HFF-Myc (cell line): ENCODE results near the gene ATP6V1G1.

Source experiments
- DNase-seq: peaks from one replicate; pipeline ENCODE4 v3.0.0-alpha.2; 2011; ENCODE audit warnings: low read depth; ENCODE audit errors: extremely low read depth
- H3K4me3 ChIP-seq: replicated peaks from 2 replicates; pipeline ENCODE4 v1.5.1; 2011; ENCODE audit warnings: low read depth, mild to moderate bottlenecking, control low read depth, low read length
- TF ChIP-seq, protein P1 (sequence below): IDR thresholded peaks from 2 replicates; pipeline ENCODE4 v1.5.1; 2012; ENCODE audit warnings: mild to moderate bottlenecking, low read depth, low read length, control low read depth; ENCODE audit errors: missing control alignments

ATP6V1G1 gene, protein sequence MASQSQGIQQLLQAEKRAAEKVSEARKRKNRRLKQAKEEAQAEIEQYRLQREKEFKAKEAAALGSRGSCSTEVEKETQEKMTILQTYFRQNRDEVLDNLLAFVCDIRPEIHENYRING

DNA sequence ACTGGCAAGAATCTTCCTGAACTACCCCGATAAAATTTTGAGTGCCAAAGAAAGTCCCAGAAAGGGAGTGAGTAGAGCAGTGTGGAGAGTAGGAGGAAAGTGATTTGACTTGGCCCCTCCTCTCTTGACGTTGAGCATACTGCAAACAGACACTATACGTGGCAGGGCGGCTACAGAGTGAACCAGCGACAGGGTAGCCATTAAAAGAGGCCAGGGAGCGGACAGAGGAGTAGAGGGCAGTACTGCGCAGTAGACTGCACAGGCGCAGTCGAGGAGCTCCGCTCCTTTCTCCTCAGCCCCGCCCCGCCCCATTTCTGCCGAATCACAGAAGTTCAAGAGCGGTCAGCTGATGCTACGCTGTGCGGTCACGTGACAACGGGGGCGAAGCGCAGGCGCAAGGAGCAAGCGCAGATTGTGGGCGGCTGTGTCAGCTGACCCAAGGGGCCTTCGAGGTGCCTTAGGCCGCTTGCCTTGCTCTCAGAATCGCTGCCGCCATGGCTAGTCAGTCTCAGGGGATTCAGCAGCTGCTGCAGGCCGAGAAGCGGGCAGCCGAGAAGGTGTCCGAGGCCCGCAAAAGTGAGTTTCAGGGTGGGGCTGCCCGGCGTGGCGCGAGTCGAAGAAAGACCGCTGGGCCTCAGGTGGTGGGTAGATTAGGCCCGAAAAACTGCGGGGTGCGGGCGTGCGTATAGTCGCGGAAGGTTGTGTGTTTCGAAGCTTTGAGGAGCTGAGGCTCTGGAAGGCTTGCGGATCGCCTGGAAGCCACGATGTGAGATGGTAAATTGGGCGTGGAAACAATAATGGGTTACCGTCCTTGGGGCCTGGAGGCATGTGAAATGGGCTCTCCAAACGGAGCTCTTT lies at the start of gene ATP6V1G1:
Gene ATP6V1G1, plus strand, starts transcription at position 425 of the 858 bp plus-strand sequence. Its CDS starts 70 bp downstream, at position 495.
- DNase-seq, result peak; percentile 96
- H3K4me3 ChIP-seq, result peak within 1 kb of the TSS; percentile 76
- TF ChIP-seq, protein P1, sequence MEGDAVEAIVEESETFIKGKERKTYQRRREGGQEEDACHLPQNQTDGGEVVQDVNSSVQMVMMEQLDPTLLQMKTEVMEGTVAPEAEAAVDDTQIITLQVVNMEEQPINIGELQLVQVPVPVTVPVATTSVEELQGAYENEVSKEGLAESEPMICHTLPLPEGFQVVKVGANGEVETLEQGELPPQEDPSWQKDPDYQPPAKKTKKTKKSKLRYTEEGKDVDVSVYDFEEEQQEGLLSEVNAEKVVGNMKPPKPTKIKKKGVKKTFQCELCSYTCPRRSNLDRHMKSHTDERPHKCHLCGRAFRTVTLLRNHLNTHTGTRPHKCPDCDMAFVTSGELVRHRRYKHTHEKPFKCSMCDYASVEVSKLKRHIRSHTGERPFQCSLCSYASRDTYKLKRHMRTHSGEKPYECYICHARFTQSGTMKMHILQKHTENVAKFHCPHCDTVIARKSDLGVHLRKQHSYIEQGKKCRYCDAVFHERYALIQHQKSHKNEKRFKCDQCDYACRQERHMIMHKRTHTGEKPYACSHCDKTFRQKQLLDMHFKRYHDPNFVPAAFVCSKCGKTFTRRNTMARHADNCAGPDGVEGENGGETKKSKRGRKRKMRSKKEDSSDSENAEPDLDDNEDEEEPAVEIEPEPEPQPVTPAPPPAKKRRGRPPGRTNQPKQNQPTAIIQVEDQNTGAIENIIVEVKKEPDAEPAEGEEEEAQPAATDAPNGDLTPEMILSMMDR, result no peak

DNA sequence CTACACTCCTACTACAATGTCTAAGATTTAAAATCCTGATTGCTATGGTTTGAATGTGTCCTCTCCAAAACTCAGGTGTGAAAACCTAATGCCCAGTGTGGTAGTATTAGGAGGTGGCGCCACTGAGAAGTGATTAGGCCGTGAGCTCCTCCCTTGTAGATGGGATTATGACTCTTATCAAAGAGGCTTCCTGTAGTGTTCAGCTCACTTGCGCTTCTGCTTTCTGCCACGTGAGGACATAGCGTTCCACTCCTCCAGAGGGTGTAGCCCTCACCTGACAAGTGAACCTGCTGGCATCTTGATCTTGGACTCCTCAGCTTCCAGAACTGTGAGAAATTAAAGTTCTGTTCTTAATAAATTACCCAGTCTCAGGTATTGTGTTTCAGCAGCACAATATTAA lies 49.3 kb upstream of the ATP6V1G1 start:
- DNase-seq, result no peak
- no peak overlapping the region for H3K4me3 ChIP-seq
- TF ChIP-seq, protein P1, result no peak

DNA sequence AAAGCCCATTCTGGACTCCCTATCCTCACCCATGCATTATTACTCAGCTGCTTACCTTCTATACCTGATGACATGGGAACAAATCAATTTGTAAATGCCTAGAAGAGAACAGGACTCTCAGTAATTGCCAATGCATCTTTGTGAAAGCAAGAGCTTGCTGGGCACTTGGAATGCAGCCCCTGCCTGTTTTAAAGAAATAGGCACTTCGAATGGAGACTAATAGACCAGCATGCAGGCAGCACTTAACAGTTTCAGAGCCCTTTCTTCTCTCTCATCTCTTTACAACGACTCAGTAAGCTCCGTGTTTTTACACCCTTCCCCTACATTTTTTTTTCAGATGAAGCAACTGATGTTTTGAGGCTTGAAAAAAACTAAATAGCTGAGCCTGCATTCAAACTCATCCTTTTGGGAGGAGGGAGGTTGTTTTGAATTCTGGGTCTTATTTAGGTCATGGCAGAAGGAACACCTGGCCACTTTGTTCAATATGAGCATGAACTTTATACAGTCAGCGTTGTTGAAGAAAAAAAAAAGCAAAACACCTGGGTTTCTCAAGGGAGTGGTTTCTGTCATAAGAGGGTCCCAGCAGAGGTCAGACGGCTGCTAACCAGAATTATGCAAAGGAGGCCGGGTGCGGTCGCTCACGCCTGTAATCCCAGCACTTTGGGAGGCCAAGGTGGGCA lies 47.7 kb upstream of the ATP6V1G1 start:
- DNase-seq, result no peak
- TF ChIP-seq, protein P1, result no peak
- H3K4me3 ChIP-seq, result no peak overlapping the region

DNA sequence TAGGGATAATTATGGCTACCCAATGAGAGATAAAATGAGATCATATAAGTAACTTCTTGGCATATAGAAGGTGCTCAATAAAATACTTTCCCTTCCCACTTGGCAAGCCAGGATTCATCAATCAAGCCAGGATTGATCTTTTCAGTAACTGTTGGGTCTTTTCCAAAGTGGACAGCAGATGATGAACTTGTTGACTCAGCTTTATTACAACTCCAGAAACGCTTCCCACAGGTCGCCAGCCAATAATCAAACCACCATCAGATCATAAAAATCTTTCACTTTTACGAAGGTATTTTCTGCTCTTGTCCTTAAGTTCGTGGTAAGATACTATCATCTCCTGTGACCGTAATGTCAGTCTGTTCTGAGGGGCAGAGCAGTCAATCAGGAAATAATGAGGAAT lies 42.5 kb upstream of the ATP6V1G1 start:
- TF ChIP-seq, protein P1, result no peak
- DNase-seq, result no peak
- no peak overlapping the region for H3K4me3 ChIP-seq

DNA sequence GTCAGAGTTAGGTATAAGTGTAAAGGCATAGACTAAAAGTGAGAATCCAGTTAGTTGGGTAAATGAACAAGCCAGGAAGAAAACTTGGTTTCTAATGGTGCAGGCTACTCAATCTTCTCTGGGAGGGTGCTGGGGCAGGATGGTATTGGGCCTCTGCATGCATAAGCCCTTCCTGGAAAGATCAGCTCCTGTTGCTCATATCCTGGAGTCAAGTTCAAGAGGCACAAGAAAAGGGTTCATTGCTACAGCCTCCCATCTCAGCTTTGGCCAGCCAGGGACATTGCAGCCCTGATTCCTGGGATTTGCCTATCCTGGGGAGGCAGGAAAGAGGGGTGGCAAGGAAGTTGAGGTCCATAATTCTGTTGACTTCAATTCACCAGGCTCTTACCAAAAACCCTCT lies 40.7 kb upstream of the ATP6V1G1 start:
- no peak for DNase-seq

DNA sequence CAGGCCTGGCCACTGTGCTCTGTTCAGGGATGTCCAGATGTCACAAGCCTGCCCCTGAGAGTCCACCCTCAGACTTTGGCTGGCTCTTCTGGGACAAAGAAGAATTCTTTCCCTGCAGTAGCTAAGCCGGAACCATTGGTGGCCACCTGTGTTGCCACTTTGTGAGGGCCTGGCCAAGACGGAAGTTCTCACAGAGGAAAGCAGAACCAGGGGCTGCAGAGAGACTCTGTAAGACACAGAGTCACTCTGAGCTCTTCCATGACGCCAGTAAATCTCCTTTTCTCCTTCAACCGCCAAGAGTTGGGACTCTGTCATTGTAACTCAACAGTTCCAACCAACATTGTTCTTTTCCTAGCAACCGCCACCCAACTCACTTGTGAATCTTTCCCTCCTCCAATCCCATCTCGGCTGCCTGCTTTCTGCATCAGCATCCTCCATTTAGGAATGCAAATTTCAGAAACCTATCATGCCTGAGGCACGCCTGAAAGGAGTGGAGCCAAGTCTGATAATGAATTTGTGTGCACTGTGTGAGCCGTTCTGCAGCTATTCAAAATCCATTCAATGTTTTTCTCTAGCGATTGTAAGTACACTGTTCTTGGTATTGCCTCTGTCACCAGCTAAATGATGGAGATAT lies 37.8 kb upstream of the ATP6V1G1 start:
- TF ChIP-seq, protein P1, result no peak
- no peak overlapping the region for H3K4me3 ChIP-seq
- DNase-seq, result no peak

More for the DNA sequence above, 40.7 kb upstream of the ATP6V1G1 start:
- TF ChIP-seq, protein P1, result no peak
- no peak overlapping the region for H3K4me3 ChIP-seq
